DOHH2 (cell line): ENCODE results near the gene TNFRSF13B.

ENCODE experiments used
- EZH2phosphoT487 ChIP-seq: fragments of 200-600 bp; sonication (generic); IDR thresholded peaks from 2 replicates; pipeline ENCODE4 v1.6.1; 2017; ENCODE audit warnings: borderline replicate concordance, mild to moderate bottlenecking, antibody characterized with exemption, low read length, moderate library complexity, mixed read lengths
- TF ChIP-seq, protein P1 (sequence below): fragments of 200-600 bp; sonication (generic); IDR thresholded peaks from one replicate; pipeline ENCODE4 v1.5.1; 2014; ENCODE audit warnings: antibody characterized with exemption, mild to moderate bottlenecking, low read depth, low read length; ENCODE audit not compliant: poor library complexity, severe bottlenecking

DNA sequence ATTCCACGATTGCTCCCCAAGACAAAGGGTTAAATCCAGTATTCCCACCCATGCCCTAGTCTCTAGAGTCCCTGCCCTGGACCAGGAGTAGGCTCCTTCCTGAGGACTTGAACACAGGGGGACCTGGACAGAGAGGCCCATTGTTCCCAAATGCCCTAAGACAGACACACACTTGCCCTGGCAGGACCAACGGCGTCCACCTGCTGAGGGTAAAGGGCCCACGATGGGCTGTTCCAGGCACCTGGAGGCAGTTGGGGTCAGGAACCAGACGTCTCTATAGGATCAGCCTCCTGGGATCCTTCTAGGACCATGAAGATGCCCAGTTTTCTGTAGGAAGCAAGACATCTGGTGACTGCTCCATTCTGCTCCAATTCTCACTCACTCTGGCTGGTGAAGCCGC is 39.3 kb downstream of the TNFRSF13B start:
- TF ChIP-seq, protein P1, sequence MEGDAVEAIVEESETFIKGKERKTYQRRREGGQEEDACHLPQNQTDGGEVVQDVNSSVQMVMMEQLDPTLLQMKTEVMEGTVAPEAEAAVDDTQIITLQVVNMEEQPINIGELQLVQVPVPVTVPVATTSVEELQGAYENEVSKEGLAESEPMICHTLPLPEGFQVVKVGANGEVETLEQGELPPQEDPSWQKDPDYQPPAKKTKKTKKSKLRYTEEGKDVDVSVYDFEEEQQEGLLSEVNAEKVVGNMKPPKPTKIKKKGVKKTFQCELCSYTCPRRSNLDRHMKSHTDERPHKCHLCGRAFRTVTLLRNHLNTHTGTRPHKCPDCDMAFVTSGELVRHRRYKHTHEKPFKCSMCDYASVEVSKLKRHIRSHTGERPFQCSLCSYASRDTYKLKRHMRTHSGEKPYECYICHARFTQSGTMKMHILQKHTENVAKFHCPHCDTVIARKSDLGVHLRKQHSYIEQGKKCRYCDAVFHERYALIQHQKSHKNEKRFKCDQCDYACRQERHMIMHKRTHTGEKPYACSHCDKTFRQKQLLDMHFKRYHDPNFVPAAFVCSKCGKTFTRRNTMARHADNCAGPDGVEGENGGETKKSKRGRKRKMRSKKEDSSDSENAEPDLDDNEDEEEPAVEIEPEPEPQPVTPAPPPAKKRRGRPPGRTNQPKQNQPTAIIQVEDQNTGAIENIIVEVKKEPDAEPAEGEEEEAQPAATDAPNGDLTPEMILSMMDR = no peak
- no peak for TF ChIP-seq EZH2phosphoT487
